Measurements from ENCODE around the gene CNTN4.

The CNTN4 gene

GRCh38 chr3:3064297-3064696 is 965.6 kb downstream of the CNTN4 start:
- no peak for DNase-seq (ENCODE audit: low read depth)

GRCh38 chr3:3065876-3066275 is 967.2 kb downstream of the CNTN4 start:
- no peak for DNase-seq (ENCODE audit: low read depth)

GRCh38 chr3:3066378-3066777 is 967.7 kb downstream of the CNTN4 start:
- DNase-seq (ENCODE audit: low read depth), result no peak

- no peak for DNase-seq (ENCODE audit: low read depth)
Measured at GRCh38 chr3:3066910-3067309, 968.2 kb downstream of the CNTN4 start.

- DNase-seq (ENCODE audit: low read depth), result no peak
Measured at GRCh38 chr3:3068358-3068881, 969.8 kb downstream of the CNTN4 start.

GRCh38 chr3:3069723-3070122 is 971.1 kb downstream of the CNTN4 start:
- DNase-seq (ENCODE audit: low read depth), result no peak

- no peak for DNase-seq (ENCODE audit: low read depth)
Measured at GRCh38 chr3:3071136-3071535, 972.5 kb downstream of the CNTN4 start.

GRCh38 chr3:3074551-3075257 is 976.0 kb downstream of the CNTN4 start:
- DNase-seq (ENCODE audit: low read depth), result no peak

GRCh38 chr3:3080309-3080708 is 981.6 kb downstream of the CNTN4 start:
- DNase-seq (ENCODE audit: low read depth), result no peak

GRCh38 chr3:3081381-3082233 is 982.9 kb downstream of the CNTN4 start:
- no peak for DNase-seq (ENCODE audit: low read depth)

GRCh38 chr3:3082234-3082924 is 983.7 kb downstream of the CNTN4 start:
- DNase-seq (ENCODE audit: low read depth), result no peak

GRCh38 chr3:3084890-3085289 is 986.2 kb downstream of the CNTN4 start:
- no peak for DNase-seq (ENCODE audit: low read depth)

GRCh38 chr3:3085782-3086181 is 987.1 kb downstream of the CNTN4 start:
- DNase-seq (ENCODE audit: low read depth), result no peak

GRCh38 chr3:3086239-3086638 is 987.6 kb downstream of the CNTN4 start:
- DNase-seq (ENCODE audit: low read depth), result no peak

GRCh38 chr3:3087279-3087678 is 988.6 kb downstream of the CNTN4 start:
- no peak for DNase-seq (ENCODE audit: low read depth)

- no peak for DNase-seq (ENCODE audit: low read depth)
Measured at GRCh38 chr3:3087716-3088465, 989.2 kb downstream of the CNTN4 start.

GRCh38 chr3:3089017-3089416 is 990.4 kb downstream of the CNTN4 start:
- no peak for DNase-seq (ENCODE audit: low read depth)

- DNase-seq (ENCODE audit: low read depth), result no peak
Measured at GRCh38 chr3:3097958-3098357, 999.3 kb downstream of the CNTN4 start.

- DNase-seq (ENCODE audit: low read depth), result no peak
Measured at GRCh38 chr3:3101660-3102458, 1003.2 kb downstream of the CNTN4 start.

- no peak for DNase-seq (ENCODE audit: low read depth)
Measured at GRCh38 chr3:3102751-3103150, 1004.1 kb downstream of the CNTN4 start.

GRCh38 chr3:3105246-3105645 is 1006.6 kb downstream of the CNTN4 start:
- no peak for DNase-seq (ENCODE audit: low read depth)

Measured in T follicular helper cell (primary cell).